Thyroid gland (tissue), 4 donors: ENCODE measurements around the gene GNAQ. TPM values are rescaled to one million over a fixed set of nuclear protein-coding genes. Genes with fewer than 3 reads are reported as not detected.

ENCODE experiments used
- DNase-seq, 2 donors: peaks; one replicate each; pipeline ENCODE4 v3.0.0-alpha.2; 2019
- H3K27ac ChIP-seq, 3 donors: fragments of 200-600 bp; sonication (generic); 1 replicate in 2 of 3; 2 replicates in 1 of 3; pipeline ENCODE4 v1.5.1; 2016 to 2019; ENCODE audit warnings: mild to moderate bottlenecking in 1 of 3, moderate library complexity in 1 of 3
- H3K27me3 ChIP-seq: fragments of 200-600 bp; sonication (generic); one replicate; pipeline ENCODE4 v1.5.1; 2019
- H3K36me3 ChIP-seq, 2 donors: fragments of 200-600 bp; sonication (generic); one replicate each; pipeline ENCODE4 v1.5.1; 2016 to 2019
- H3K4me1 ChIP-seq, 2 donors: fragments of 200-600 bp; sonication (generic); one replicate each; pipeline ENCODE4 v1.5.1; 2017 to 2019
- H3K4me3 ChIP-seq, 3 donors: fragments of 200-600 bp; sonication (generic); replicated peaks in 1 of 3; 1 replicate in 2 of 3; 2 replicates in 1 of 3; pipeline ENCODE4 v1.5.1; 2016; ENCODE audit warnings: mild to moderate bottlenecking in 1 of 3
- H3K9me3 ChIP-seq: fragments of 200-600 bp; sonication (generic); one replicate; pipeline ENCODE4 v1.5.1; 2017
- POLR2A ChIP-seq, 2 donors: fragments of 450-650 bp; IDR thresholded peaks; one replicate each; pipeline ENCODE4 v1.6.1; 2017; ENCODE audit warnings: antibody characterized with exemption in 2 of 2, mild to moderate bottlenecking in 2 of 2, moderate library complexity in 1 of 2
- WGBS, 2 donors: methylation state at CpG; one replicate each; pipeline ENCODE4 v1.1.5; 2017; 5-methylcytosine and 5-hydroxymethylcytosine counted together
- intact Hi-C: fragments of 100-400 bp; cut with DNase I; formaldehyde crosslinking; loops from one replicate; pipeline ENCODE4 v1.15.1; 2023
- total RNA-seq, 4 donors: library from RNA; depleted of rRNA; stranded (reverse); fragments of >200 nt; gene quantifications; one replicate each; pipeline ENCODE4 v1.2.3, GENCODE V29; 2016
- TF ChIP-seq, protein P1 (sequence below), 6 experiments: fragments of 200-600 bp in 3 of 6; fragments of 450-650 bp in 3 of 6; sonication (generic) in 3 of 6; IDR thresholded peaks; one replicate each; pipeline ENCODE4 v1.5.1; 2016 to 2019; ENCODE audit warnings: antibody characterized with exemption in 6 of 6, mild to moderate bottlenecking in 2 of 6, inconsistent platforms in 1 of 6, moderate library complexity in 1 of 6

The GNAQ gene
- total RNA-seq, 4 donors from 2014 or later: 40.0 to 60.8 (median 58.1) TPM

DNA sequence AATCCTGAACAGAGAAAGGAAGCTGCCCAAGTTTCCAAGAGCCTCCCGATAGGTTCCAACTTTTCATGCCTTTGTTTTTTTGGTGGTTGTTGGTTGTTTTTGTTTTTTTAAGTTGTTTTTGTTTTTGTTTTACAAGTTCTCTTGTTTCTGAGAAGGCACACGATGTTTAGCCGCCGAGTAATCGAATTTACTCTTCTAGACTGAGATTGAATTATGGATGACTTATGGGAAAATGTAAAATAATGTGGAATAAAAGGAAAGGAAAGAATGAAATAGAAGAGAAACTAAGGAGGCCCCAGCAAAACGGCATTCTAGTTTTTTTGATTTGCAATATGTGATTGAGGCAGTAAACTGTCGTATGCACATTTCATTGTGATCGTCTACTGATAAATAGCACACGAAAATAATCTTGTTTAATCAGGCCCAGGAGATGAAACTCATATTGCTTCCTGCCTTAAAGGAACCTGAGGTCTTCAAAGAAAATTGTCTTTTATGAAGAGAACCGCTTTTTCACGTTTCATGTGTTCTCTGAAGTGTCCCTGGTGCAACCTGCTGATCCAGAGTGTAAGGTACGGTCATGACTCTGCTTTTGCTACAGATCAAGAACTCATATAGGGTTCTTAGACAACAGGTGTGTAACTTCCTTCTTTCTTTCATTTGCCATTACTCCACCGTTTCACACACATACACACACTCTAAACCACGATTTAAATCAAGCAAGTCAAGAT, 1.3 kb upstream of the GNAQ start:
- DNase-seq: peak in 1 of 2 donors; percentile 18
- no peaks in the 10 kb centered on the region for H3K36me3 ChIP-seq
- H3K4me3 ChIP-seq: peak overlapping the region; percentile 27 to 70 (median 28)
- intact Hi-C loops: loop anchor here (10.0 kb wide), 2 partner anchors 188 to 598 kb away; no protein-coding TSS in a partner anchor
- WGBS, 2 donors: 29 to 34% methylated on average over 14 of the region's 14 CpGs
- H3K4me1 ChIP-seq: peaks cover 22 to 32% of the 10 kb centered on the region in 2 donors
- peak overlapping the region; percentile 79 to 97 (median 94) for H3K27ac ChIP-seq
- TF ChIP-seq, protein P1, sequence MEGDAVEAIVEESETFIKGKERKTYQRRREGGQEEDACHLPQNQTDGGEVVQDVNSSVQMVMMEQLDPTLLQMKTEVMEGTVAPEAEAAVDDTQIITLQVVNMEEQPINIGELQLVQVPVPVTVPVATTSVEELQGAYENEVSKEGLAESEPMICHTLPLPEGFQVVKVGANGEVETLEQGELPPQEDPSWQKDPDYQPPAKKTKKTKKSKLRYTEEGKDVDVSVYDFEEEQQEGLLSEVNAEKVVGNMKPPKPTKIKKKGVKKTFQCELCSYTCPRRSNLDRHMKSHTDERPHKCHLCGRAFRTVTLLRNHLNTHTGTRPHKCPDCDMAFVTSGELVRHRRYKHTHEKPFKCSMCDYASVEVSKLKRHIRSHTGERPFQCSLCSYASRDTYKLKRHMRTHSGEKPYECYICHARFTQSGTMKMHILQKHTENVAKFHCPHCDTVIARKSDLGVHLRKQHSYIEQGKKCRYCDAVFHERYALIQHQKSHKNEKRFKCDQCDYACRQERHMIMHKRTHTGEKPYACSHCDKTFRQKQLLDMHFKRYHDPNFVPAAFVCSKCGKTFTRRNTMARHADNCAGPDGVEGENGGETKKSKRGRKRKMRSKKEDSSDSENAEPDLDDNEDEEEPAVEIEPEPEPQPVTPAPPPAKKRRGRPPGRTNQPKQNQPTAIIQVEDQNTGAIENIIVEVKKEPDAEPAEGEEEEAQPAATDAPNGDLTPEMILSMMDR (IDR thresholded peaks at IDR 0.05): no peak
- TF ChIP-seq POLR2A (IDR thresholded peaks at IDR 0.05): peak in 1 of 2 donors; percentile 8
- no peaks in the 10 kb centered on the region for H3K27me3 ChIP-seq
- H3K9me3 ChIP-seq: no peaks in the 10 kb centered on the region

GRCh38 chr9:78031893-78032729, 500 bp upstream of the GNAQ start:
- TF ChIP-seq, protein P1 (IDR thresholded peaks at IDR 0.05): no peak
- peak; percentile 84 to 95 for TF ChIP-seq POLR2A (IDR thresholded peaks at IDR 0.05)
- 1% methylated on average over 33 to 42 of the region's 95 CpGs for whole genome bisulfite sequencing, 2 donors
- H3K27me3 ChIP-seq: no peaks in the 10 kb centered on the region
- H3K4me3 ChIP-seq: peak overlapping the region; percentile 27 to 70 (median 28)
- peaks cover 22 to 34% of the 10 kb centered on the region in 2 donors for H3K4me1 ChIP-seq
- H3K27ac ChIP-seq: peak overlapping the region; percentile 79 to 97 (median 94)
- intact Hi-C loops: loop anchor here (10.0 kb wide), 2 partner anchors 187 to 597 kb away; no protein-coding TSS in a partner anchor
- peak; percentile 94 to 96 for DNase-seq
- no peaks in the 10 kb centered on the region for H3K9me3 ChIP-seq
- H3K36me3 ChIP-seq: no peaks in the 10 kb centered on the region

GRCh38 chr9:78030553-78031443, 813 bp downstream of the GNAQ start:
- Histone ChIP-seq H3K4me1 (peaks cover 31 to 41% of the 10 kb centered on the region in 2 donors), H3K9me3 (no peaks in the 10 kb centered on the region), H3K36me3 (no peaks in the 10 kb centered on the region), H3K27me3 (no peaks in the 10 kb centered on the region), H3K4me3 (peak overlapping the region; percentile 70 to 91 (median 80)), H3K27ac (peak overlapping the region; percentile 79 to 97 (median 94))
- intact Hi-C loops: loop anchor here (10.0 kb wide), 2 partner anchors 186 to 596 kb away; no protein-coding TSS in a partner anchor
- DNase-seq: peak; percentile 54 to 67
- WGBS, 2 donors: 1 to 3% methylated on average over 17 to 39 of the region's 91 CpGs
- TF ChIP-seq, protein P1 (IDR thresholded peaks at IDR 0.05): no peak
- peak in 1 of 2 donors; percentile 13 for TF ChIP-seq POLR2A (IDR thresholded peaks at IDR 0.05)

DNA sequence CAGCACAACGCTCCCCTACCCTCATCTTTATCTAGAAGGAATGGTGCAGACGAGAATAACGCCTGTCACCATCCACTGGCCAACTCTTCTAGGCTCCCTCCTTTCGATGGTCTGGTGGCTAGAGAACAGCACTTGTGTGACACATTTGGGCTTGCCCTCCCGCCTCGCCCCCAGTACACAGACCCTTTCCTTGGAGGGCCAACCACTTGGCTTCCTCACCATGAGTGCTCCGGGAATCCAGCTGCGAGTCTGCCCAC, 1.4 kb downstream of the GNAQ start:
- peak overlapping the region; percentile 79 to 97 (median 94) for H3K27ac ChIP-seq
- intact Hi-C loops: loop anchor here (10.0 kb wide), 2 partner anchors 185 to 595 kb away; no protein-coding TSS in a partner anchor
- no peaks in the 10 kb centered on the region for H3K9me3 ChIP-seq
- no peak for TF ChIP-seq POLR2A (IDR thresholded peaks at IDR 0.05)
- TF ChIP-seq, protein P1 (IDR thresholded peaks at IDR 0.05): no peak
- H3K4me3 ChIP-seq: peak overlapping the region; percentile 70 to 91 (median 80)
- H3K4me1 ChIP-seq: peaks cover 30 to 40% of the 10 kb centered on the region in 2 donors
- no peaks in the 10 kb centered on the region for H3K27me3 ChIP-seq
- WGBS, 2 donors: 1 to 8% methylated on average over 8 of the region's 8 CpGs
- H3K36me3 ChIP-seq: no peaks in the 10 kb centered on the region
- DNase-seq: peak; percentile 16 to 22
